Panc1 (cell line): ENCODE results near the gene PDGFD. TPM values are rescaled to one million over a fixed set of nuclear protein-coding genes. Genes with fewer than 3 reads are reported as not detected.

ENCODE experiments used
- ATAC-seq: fragments of 200-7000 bp; cut with Tn5 transposase; 2 replicates; pipeline ENCODE4 v1.9.1; 2020; ENCODE audit warnings: mild to moderate bottlenecking, moderate library complexity
- BruUV-seq: library from RNA; stranded (reverse); fragments of 400-500 nt; replicated peaks from 2 replicates; lab custom pipeline; 2021; lab: Mats Ljungman, UMichigan
- CTCF ChIA-PET: fragments of 300-600 bp; sonication (Branson Sonifier 250); formaldehyde crosslinking; loops from one replicate; lab custom pipeline; 2022; ENCODE audit warnings: antibody characterized with exemption; lab: Charles Lee
- POLR2A ChIA-PET: fragments of 300-600 bp; sonication (Branson Sonifier 250); formaldehyde crosslinking; loops from one replicate; lab custom pipeline; 2022; ENCODE audit warnings: antibody characterized with exemption; lab: Charles Lee
- DNase-seq: peaks from one replicate; pipeline ENCODE4 v3.0.0-alpha.2; 2010; ENCODE audit warnings: low read depth, low spot score
- H3K27ac ChIP-seq: 2 replicates; pipeline ENCODE4 v1.5.1; 2011; ENCODE audit warnings: mild to moderate bottlenecking, low read length, inconsistent platforms
- H3K27me3 ChIP-seq: fragments of 200-500 bp; sonication (Bioruptor generic); 2 replicates; pipeline ENCODE4 v1.6.0; 2014; ENCODE audit warnings: low read length, inconsistent platforms; ENCODE audit not compliant: control insufficient read depth, insufficient read depth
- H3K36me3 ChIP-seq: fragments of 200-500 bp; sonication (Bioruptor generic); 2 replicates; pipeline ENCODE4 v1.5.1; 2014; ENCODE audit warnings: inconsistent platforms, mild to moderate bottlenecking, low read length, moderate library complexity; ENCODE audit not compliant: control insufficient read depth, insufficient read depth
- H3K4me1 ChIP-seq: 2 replicates; pipeline ENCODE4 v1.5.1; 2011; ENCODE audit warnings: inconsistent platforms, mild to moderate bottlenecking, low read length, moderate library complexity; ENCODE audit not compliant: control insufficient read depth, insufficient read depth
- H3K4me3 ChIP-seq, 2 experiments: 2 replicates each; pipeline ENCODE4 v1.5.1; 2011 to 2012; ENCODE audit warnings: low read depth in 2 of 2, low read length in 2 of 2, mild to moderate bottlenecking in 2 of 2, inconsistent platforms in 1 of 2, moderate library complexity in 1 of 2
- H3K9me3 ChIP-seq: fragments of 200-500 bp; sonication (Bioruptor generic); 2 replicates; pipeline ENCODE4 v1.5.1; 2014; ENCODE audit warnings: low read depth, mild to moderate bottlenecking, inconsistent platforms, low read length, moderate library complexity; ENCODE audit not compliant: control insufficient read depth, insufficient read depth
- POLR2AphosphoS5 ChIP-seq: IDR thresholded peaks from 2 replicates; pipeline ENCODE4 v1.6.1; 2012; ENCODE audit warnings: mild to moderate bottlenecking, low read depth, low read length, moderate library complexity
- SIN3A ChIP-seq: IDR thresholded peaks from 2 replicates; pipeline ENCODE4 v1.6.1; 2012; ENCODE audit warnings: low read depth, mild to moderate bottlenecking, low read length, moderate library complexity, borderline replicate concordance; ENCODE audit not compliant: insufficient read depth
- TCF7L2 ChIP-seq: IDR thresholded peaks from 2 replicates; pipeline ENCODE4 v1.6.1; 2011; ENCODE audit warnings: mild to moderate bottlenecking, low read depth, low read length, inconsistent platforms
- in situ Hi-C: cut with HindIII; loops from 2 replicates; pipeline ENCODE4 v1.10.0; 2016; ENCODE audit warnings: low sequenced_read_pairs, low pct_unique_long_range_greater_than_20kb
- intact Hi-C: fragments of 100-400 bp; cut with micrococcal nuclease; formaldehyde crosslinking; loops from one replicate; pipeline ENCODE4 v1.10.0; 2022; ENCODE audit not compliant: unreplicated experiment
- total RNA-seq: library from RNA; stranded (reverse); gene quantifications from one replicate; pipeline ENCODE4 v1.2.1, GENCODE V29; 2021; ENCODE audit not compliant: unreplicated experiment
- TF ChIP-seq, protein P1 (sequence below), 2 experiments: IDR thresholded peaks; 2 replicates each; pipeline ENCODE4 v1.6.1; 2011 to 2012; ENCODE audit warnings: low read depth in 2 of 2, control low read depth in 1 of 2, low read length in 1 of 2, mild to moderate bottlenecking in 1 of 2, moderate library complexity in 1 of 2; ENCODE audit not compliant: insufficient read depth in 1 of 2
- TF ChIP-seq, protein P2 (sequence below): fragments of 450-650 bp; IDR thresholded peaks from 2 replicates; pipeline ENCODE4 v1.5.1; 2017; ENCODE audit warnings: mild to moderate bottlenecking

Gene PDGFD
- total RNA-seq, 1 experiment from 2014 or later: 1.3 TPM

DNA sequence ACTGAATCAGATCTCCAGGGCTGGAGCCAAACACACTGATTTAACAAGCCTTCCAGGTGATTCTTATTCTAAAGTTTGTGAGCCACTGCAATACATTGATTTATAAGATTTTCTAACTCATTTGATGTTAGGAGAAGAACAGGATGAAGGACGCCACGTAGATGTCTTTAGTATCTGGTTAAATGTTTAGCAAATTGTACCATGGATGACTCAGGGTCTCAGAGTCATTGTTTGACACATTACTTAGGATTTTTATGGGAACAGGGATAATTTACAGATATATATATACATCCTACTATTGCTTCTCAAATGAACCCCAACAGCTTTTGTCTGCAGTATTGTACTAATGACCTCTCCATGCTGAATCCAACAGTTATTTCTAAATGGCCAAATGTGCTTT lies 270.6 kb downstream of the PDGFD start:
- CTCF ChIA-PET: no interaction called here
- no peak overlapping the region for H3K27ac ChIP-seq
- ATAC-seq: no peak

DNA sequence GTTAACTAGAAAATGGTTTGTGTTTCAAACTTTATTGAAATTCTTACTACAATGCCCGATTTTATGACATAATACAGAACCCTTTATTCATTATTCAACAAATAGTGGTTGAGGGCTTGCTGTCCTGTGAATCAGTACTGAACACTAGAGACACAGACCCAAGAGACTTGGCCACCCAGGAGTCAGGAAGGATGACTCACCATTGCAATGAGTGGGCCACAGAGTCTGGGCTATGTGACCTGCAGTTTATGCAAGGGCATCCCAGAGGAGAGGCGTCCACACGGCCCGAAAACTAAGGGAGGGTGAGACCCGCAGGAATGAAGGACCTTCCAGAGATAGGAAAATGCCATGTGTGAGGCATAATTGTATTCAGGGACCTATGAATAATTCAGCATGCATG lies 271.3 kb downstream of the PDGFD start:
- TF ChIP-seq SIN3A: no peak
- TF ChIP-seq TCF7L2: no peak
- TF ChIP-seq, protein P1, sequence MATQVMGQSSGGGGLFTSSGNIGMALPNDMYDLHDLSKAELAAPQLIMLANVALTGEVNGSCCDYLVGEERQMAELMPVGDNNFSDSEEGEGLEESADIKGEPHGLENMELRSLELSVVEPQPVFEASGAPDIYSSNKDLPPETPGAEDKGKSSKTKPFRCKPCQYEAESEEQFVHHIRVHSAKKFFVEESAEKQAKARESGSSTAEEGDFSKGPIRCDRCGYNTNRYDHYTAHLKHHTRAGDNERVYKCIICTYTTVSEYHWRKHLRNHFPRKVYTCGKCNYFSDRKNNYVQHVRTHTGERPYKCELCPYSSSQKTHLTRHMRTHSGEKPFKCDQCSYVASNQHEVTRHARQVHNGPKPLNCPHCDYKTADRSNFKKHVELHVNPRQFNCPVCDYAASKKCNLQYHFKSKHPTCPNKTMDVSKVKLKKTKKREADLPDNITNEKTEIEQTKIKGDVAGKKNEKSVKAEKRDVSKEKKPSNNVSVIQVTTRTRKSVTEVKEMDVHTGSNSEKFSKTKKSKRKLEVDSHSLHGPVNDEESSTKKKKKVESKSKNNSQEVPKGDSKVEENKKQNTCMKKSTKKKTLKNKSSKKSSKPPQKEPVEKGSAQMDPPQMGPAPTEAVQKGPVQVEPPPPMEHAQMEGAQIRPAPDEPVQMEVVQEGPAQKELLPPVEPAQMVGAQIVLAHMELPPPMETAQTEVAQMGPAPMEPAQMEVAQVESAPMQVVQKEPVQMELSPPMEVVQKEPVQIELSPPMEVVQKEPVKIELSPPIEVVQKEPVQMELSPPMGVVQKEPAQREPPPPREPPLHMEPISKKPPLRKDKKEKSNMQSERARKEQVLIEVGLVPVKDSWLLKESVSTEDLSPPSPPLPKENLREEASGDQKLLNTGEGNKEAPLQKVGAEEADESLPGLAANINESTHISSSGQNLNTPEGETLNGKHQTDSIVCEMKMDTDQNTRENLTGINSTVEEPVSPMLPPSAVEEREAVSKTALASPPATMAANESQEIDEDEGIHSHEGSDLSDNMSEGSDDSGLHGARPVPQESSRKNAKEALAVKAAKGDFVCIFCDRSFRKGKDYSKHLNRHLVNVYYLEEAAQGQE (IDR thresholded peaks at IDR 0.05; ENCODE audit: insufficient read depth in 1 of 2, low read depth in 2 of 2, low read length in 1 of 2): no peak
- TF ChIP-seq POLR2AphosphoS5: no peak
- TF ChIP-seq, protein P2, sequence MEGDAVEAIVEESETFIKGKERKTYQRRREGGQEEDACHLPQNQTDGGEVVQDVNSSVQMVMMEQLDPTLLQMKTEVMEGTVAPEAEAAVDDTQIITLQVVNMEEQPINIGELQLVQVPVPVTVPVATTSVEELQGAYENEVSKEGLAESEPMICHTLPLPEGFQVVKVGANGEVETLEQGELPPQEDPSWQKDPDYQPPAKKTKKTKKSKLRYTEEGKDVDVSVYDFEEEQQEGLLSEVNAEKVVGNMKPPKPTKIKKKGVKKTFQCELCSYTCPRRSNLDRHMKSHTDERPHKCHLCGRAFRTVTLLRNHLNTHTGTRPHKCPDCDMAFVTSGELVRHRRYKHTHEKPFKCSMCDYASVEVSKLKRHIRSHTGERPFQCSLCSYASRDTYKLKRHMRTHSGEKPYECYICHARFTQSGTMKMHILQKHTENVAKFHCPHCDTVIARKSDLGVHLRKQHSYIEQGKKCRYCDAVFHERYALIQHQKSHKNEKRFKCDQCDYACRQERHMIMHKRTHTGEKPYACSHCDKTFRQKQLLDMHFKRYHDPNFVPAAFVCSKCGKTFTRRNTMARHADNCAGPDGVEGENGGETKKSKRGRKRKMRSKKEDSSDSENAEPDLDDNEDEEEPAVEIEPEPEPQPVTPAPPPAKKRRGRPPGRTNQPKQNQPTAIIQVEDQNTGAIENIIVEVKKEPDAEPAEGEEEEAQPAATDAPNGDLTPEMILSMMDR: no peak
- ChIA-PET CTCF (no interaction called here), POLR2A (no interaction called here)
- ATAC-seq: no peak
- Histone ChIP-seq H3K4me3 (no peak overlapping the region), H3K27me3 (no peaks in the 10 kb centered on the region), H3K9me3 (no peaks in the 10 kb centered on the region), H3K27ac (no peak overlapping the region), H3K36me3 (no peaks in the 10 kb centered on the region), H3K4me1 (no peaks in the 10 kb centered on the region)
- BruUV-seq: no TSS peak
- DNase-seq: no peak
- in situ Hi-C loops (no loop called here), intact Hi-C loops (no loop called here)

More for the DNA sequence above, 270.6 kb downstream of the PDGFD start:
- Histone ChIP-seq H3K4me3 (no peak overlapping the region), H3K36me3 (no peaks in the 10 kb centered on the region), H3K27me3 (no peaks in the 10 kb centered on the region), H3K9me3 (no peaks in the 10 kb centered on the region), H3K4me1 (no peaks in the 10 kb centered on the region)
- BruUV-seq: no TSS peak
- no peak for DNase-seq
- in situ Hi-C loops (no loop called here), intact Hi-C loops (no loop called here)
- TF ChIP-seq SIN3A (no peak), TCF7L2 (no peak), POLR2AphosphoS5 (no peak)
- TF ChIP-seq, protein P1 (IDR thresholded peaks at IDR 0.05; ENCODE audit: insufficient read depth in 1 of 2, low read depth in 2 of 2, low read length in 1 of 2): no peak
- TF ChIP-seq, protein P2: no peak
- POLR2A ChIA-PET: no interaction called here
